K562 (cell line): Measurements from ENCODE around the gene CPNE2. TPM values are rescaled to one million over a fixed set of nuclear protein-coding genes. Genes with fewer than 3 reads are reported as not detected.
A peak's percentile ranks its signal among the peaks of the same experiment; 100 is the strongest.

ENCODE experiments used
- ATAC-seq: fragments of 200-7000 bp; cut with Tn5 transposase; 3 replicates; pipeline ENCODE4 v1.9.1; 2020; ENCODE audit warnings: moderate library complexity
- BruUV-seq: library from RNA; stranded (reverse); fragments of 400-500 nt; replicated peaks from 2 replicates; lab custom pipeline; 2021; lab: Mats Ljungman, UMichigan
- CTCF ChIA-PET: fragments of 300-600 bp; formaldehyde crosslinking; extraction: SDS; loops from one replicate; lab custom pipeline; 2021; ENCODE audit warnings: low intra/inter-chr PET ratio; lab: Yijun Ruan, JAX
- POLR2A ChIA-PET: fragments of 300-600, 350-650 bp; sonication (Branson Sonifier 250); formaldehyde crosslinking; extraction: SDS; loops from one replicate; lab custom pipeline; 2021; ENCODE audit warnings: antibody characterized with exemption, inconsistent platforms; lab: Yijun Ruan, JAX
- DNase-seq, 4 experiments: peaks; one replicate each; pipeline versions ENCODE4 v3.0.0 to v3.0.0-alpha.2; 2011 to 2018; ENCODE audit warnings: low spot score in 3 of 4, mixed read lengths in 3 of 4; ENCODE audit errors: extremely low read depth in 1 of 4
- FAIRE-seq: peaks from 2 replicates; lab custom pipeline; 2011; peaks lifted over from hg19 to GRCh38; lab: Jason Lieb, UNC
- H2AFZ ChIP-seq: 2 replicates; pipeline ENCODE4 v1.6.0; 2011; ENCODE audit warnings: low read depth, low read length, control low read depth, inconsistent platforms
- H3K27ac ChIP-seq: fragments of 200-600 bp; 3 replicates; pipeline ENCODE4 v1.8.0; 2011; ENCODE audit warnings: low read depth, mild to moderate bottlenecking, control low read depth, inconsistent platforms, low read length, moderate library complexity, mixed read lengths; ENCODE audit errors: extremely low read depth
- H3K27me3 ChIP-seq, 2 experiments: fragments of 300-600 bp in 1 of 2; 2 replicates in 1 of 2; 3 replicates in 1 of 2; pipeline versions ENCODE4 v1.6.0 to v1.8.0; 2011; ENCODE audit warnings: inconsistent platforms in 2 of 2, low read length in 2 of 2, mild to moderate bottlenecking in 1 of 2, mixed read lengths in 1 of 2, moderate library complexity in 1 of 2; ENCODE audit not compliant: control insufficient read depth in 2 of 2, insufficient read depth in 2 of 2
- H3K36me3 ChIP-seq: fragments of 300-600 bp; 3 replicates; pipeline ENCODE4 v1.8.0; 2011; ENCODE audit warnings: mild to moderate bottlenecking, low read length, inconsistent platforms; ENCODE audit not compliant: control insufficient read depth, insufficient read depth
- H3K4me1 ChIP-seq, 2 experiments: fragments of 200-600 bp in 1 of 2; replicated peaks in 1 of 2; 2 replicates in 1 of 2; 3 replicates in 1 of 2; pipeline versions ENCODE4 v1.5.1 to v1.8.0; 2011; ENCODE audit warnings: inconsistent platforms in 2 of 2, low read length in 2 of 2, mild to moderate bottlenecking in 1 of 2, mixed read lengths in 1 of 2, moderate library complexity in 1 of 2; ENCODE audit not compliant: control insufficient read depth in 2 of 2, insufficient read depth in 2 of 2
- H3K4me2 ChIP-seq: 2 replicates; pipeline ENCODE4 v1.6.1; 2011; ENCODE audit warnings: low read length, control low read depth, inconsistent platforms, mixed read lengths; ENCODE audit not compliant: insufficient read depth
- H3K4me3 ChIP-seq: fragments of 200-600 bp; sonication (generic), shearing (Covaris generic); 2 replicates; pipeline ENCODE4 v1.5.1; 2016; ENCODE audit warnings: control low read depth, inconsistent platforms
- H3K79me2 ChIP-seq: fragments of 200-600 bp; 3 replicates; pipeline ENCODE4 v1.8.0; 2011; ENCODE audit warnings: low read length, inconsistent platforms; ENCODE audit not compliant: control insufficient read depth, insufficient read depth
- H3K9ac ChIP-seq, 2 experiments: 2 replicates each; pipeline versions ENCODE4 v1.6.0 to v1.6.1; 2011; ENCODE audit warnings: low read depth in 2 of 2, low read length in 2 of 2, control low read depth in 1 of 2, inconsistent platforms in 1 of 2, mild to moderate bottlenecking in 1 of 2, mixed read lengths in 1 of 2; ENCODE audit not compliant: insufficient read depth in 1 of 2
- H3K9me1 ChIP-seq: one replicate; pipeline ENCODE4 v1.6.0; 2011; ENCODE audit warnings: inconsistent platforms, mild to moderate bottlenecking, low read length, moderate library complexity; ENCODE audit not compliant: control insufficient read depth, insufficient read depth
- H3K9me3 ChIP-seq: replicated peaks from 2 replicates; pipeline ENCODE4 v1.5.1; 2011; ENCODE audit warnings: low read depth, low read length, inconsistent platforms; ENCODE audit not compliant: control insufficient read depth, insufficient read depth
- H4K20me1 ChIP-seq: replicated peaks from 2 replicates; pipeline ENCODE4 v1.6.1; 2011; ENCODE audit warnings: low read length, inconsistent platforms, mixed read lengths; ENCODE audit not compliant: control insufficient read depth, insufficient read depth
- DEAF1 ChIP-seq: fragments of 450-650 bp; formaldehyde crosslinking; IDR thresholded peaks from 2 replicates; pipeline ENCODE4 v1.4.0; 2020; ENCODE audit warnings: mild to moderate bottlenecking, moderate library complexity
- EGR1 ChIP-seq: fragments of 450-650 bp; conservative IDR thresholded peaks from 2 replicates; pipeline ENCODE4 v1.6.1; 2017; ENCODE audit warnings: mild to moderate bottlenecking
- GTF2F1 ChIP-seq: IDR thresholded peaks from 2 replicates; pipeline ENCODE4 v1.6.1; 2011; ENCODE audit warnings: low read depth, low read length, improper control_type of control experiment
- HDAC2 ChIP-seq: fragments of 450-650 bp; IDR thresholded peaks from 2 replicates; pipeline ENCODE4 v1.6.1; 2016; ENCODE audit warnings: mild to moderate bottlenecking
- SREBF2 ChIP-seq: sonication (generic); formaldehyde crosslinking; IDR thresholded peaks from 2 replicates; pipeline ENCODE4 v1.4.0; 2020; ENCODE audit warnings: mild to moderate bottlenecking, missing genetic modification reagents
- ZNF140 ChIP-seq: fragments of 250-450 bp; sonication (Bioruptor Pico); IDR thresholded peaks from 2 replicates; pipeline ENCODE4 v1.8.0; 2021; ENCODE audit warnings: moderate library complexity, mild to moderate bottlenecking, inconsistent platforms
- WGBS: fragments of 100-300 bp; shearing (Covaris generic); methylation state at CpG from one replicate; pipeline ENCODE4 v1.1.6; 2016; ENCODE audit warnings: low coverage, mixed read lengths; ENCODE audit not compliant: insufficient coverage; ENCODE audit errors: missing lambda C conversion rate; 5-methylcytosine and 5-hydroxymethylcytosine counted together
- in situ Hi-C: fragments of 300-500 bp; cut with MboI; formaldehyde crosslinking; loops from 4 replicates; pipeline ENCODE4 v1.15.0; 2018; ENCODE audit warnings: inconsistent platforms, mixed read lengths
- intact Hi-C: fragments of 100-400 bp; cut with micrococcal nuclease; formaldehyde crosslinking; loops from 2 replicates; pipeline ENCODE4 v1.14.2; 2022
- polyA plus RNA-seq, 8 experiments: library from polyadenylated mRNA; depleted of rRNA in 4 of 8; stranded (reverse) in 5 of 8; unstranded in 3 of 8; fragments of >200 nt; fragmentation: Nextera tagmentation in 2 of 8; fragmentation: Illumina TruSeq in 1 of 8; extraction: Ambion mirVana in 2 of 8; extraction: Trizol in 1 of 8; gene quantifications; 2 replicates each; pipeline versions ENCODE4 v1.2.1 to v1.2.3, GENCODE V29; 2011 to 2014; ENCODE audit warnings: inconsistent platforms in 1 of 8, missing spikeins in 1 of 8
- total RNA-seq, 7 experiments: library from RNA; depleted of rRNA in 6 of 7; stranded (reverse); fragments of >200 nt in 6 of 7; fragmentation: Illumina TruSeq in 2 of 7; extraction: Trizol in 2 of 7; gene quantifications; 2 replicates each; pipeline versions ENCODE4 v1.2.1 to v1.2.3, GENCODE V29; 2011 to 2021; ENCODE audit warnings: low replicate concordance in 1 of 7

The CPNE2 gene
- total and polyA plus RNA-seq, 9 of the 15 experiments (the other 6 are each of a cell fraction or from before 2014, with no cell fraction given) = 3.0 to 13.9 (median 8.6) TPM

GRCh38 chr16:57127037-57127763 lies 34.8 kb downstream of the CPNE2 start:
- Histone ChIP-seq H3K9ac (no peak overlapping the region), H3K27ac (no peak overlapping the region), H3K4me3 (no peak overlapping the region), H3K27me3 (no peaks in the 10 kb centered on the region), H3K9me3 (no peaks in the 10 kb centered on the region), H2AFZ (no peak overlapping the region), H3K4me2 (no peak overlapping the region), H3K4me1 (peaks cover 6 to 7% of the 10 kb centered on the region in 2 experiments; a peak in 4 of 5 replicates), H3K36me3 (no peaks in the 10 kb centered on the region), H3K79me2 (no peaks in the 10 kb centered on the region), H3K9me1 (no peaks in the 10 kb centered on the region), H4K20me1 (no peaks in the 10 kb centered on the region)
- POLR2A ChIA-PET = interaction anchor here (0.6 to 1.8 kb wide), 3 partner anchors 10 to 13 kb away, joined by 3 to 5 read pairs (median 5); no protein-coding TSS in a partner anchor
- BruUV-seq = no TSS peak
- CTCF ChIA-PET = no interaction called here
- ATAC-seq (peak; percentile 39), FAIRE-seq (no peak), DNase-seq (peak in 2 of 4 experiments; percentile 22 to 39)
- in situ Hi-C loops = no loop called here
- intact Hi-C loops = no loop called here
- 22% methylated on average over 5 of the region's 5 CpGs for WGBS
- TF ChIP-seq EGR1 (peak; percentile 86), HDAC2 (no peak)
- TF ChIP-seq, all 486 proteins: peak for 1

- H3K4me1 ChIP-seq = peaks cover 6 to 7% of the 10 kb centered on the region in 2 experiments; a peak in 4 of 5 replicates
- no peak overlapping the region for H3K4me3 ChIP-seq
- no peaks in the 10 kb centered on the region for H3K36me3 ChIP-seq
- intact Hi-C loops = no loop called here
- in situ Hi-C loops = no loop called here
- H3K9me3 ChIP-seq = no peaks in the 10 kb centered on the region
- WGBS = 61% methylated on average over 5 of the region's 7 CpGs
- H3K27ac ChIP-seq = no peak overlapping the region
- no peaks in the 10 kb centered on the region for H3K27me3 ChIP-seq
- FAIRE-seq (no peak), DNase-seq (no peak)
- H2AFZ ChIP-seq = no peak overlapping the region
- no TSS peak for BruUV-seq
- H3K79me2 ChIP-seq = no peaks in the 10 kb centered on the region
- POLR2A ChIA-PET = interaction anchor here (1.8 kb wide), 1 partner anchor 13 kb away, joined by 5 read pairs; no protein-coding TSS in a partner anchor
- H3K9ac ChIP-seq = peak overlapping the region in 1 of 2 experiments; percentile 68; a peak in 1 of 4 replicates
- CTCF ChIA-PET = no interaction called here
- H3K4me2 ChIP-seq = no peak overlapping the region
- H3K9me1 ChIP-seq = no peaks in the 10 kb centered on the region
- TF ChIP-seq ZNF140 (no peak), SREBF2 (CRISPR knock-in tag) (no peak), DEAF1 (CRISPR knock-in tag) (no peak), GTF2F1 (no peak)
- TF ChIP-seq, all 486 proteins: peak for 0
- no peak for ATAC-seq
- H4K20me1 ChIP-seq = no peaks in the 10 kb centered on the region
These were observed 35.5 kb downstream of the CPNE2 start for GRCh38 chr16:57127836-57128235.
